Measurements from ENCODE around the gene KRTAP5-10.
"Not testable (repeated sequence)": the region's sequence is repeated elsewhere in the genome, so short reads cannot be mapped to it uniquely, and the experiment has no call there.

Gene KRTAP5-10

GRCh38 chr11:71572811-71573210, 7.4 kb downstream of the KRTAP5-10 start:
- DNase-seq (ENCODE audit: low read depth), result no peak

- DNase-seq (ENCODE audit: low read depth), result no peak
These were observed 9.1 kb downstream of the KRTAP5-10 start for GRCh38 chr11:71574418-71574817.

- no peak for DNase-seq (ENCODE audit: low read depth)
These were observed 10.5 kb downstream of the KRTAP5-10 start for GRCh38 chr11:71575723-71576424.

GRCh38 chr11:71576688-71577465, 11.5 kb downstream of the KRTAP5-10 start:
- not testable (repeated sequence) for DNase-seq (ENCODE audit: low read depth)

- DNase-seq (ENCODE audit: low read depth), result no peak
These were observed 12.2 kb downstream of the KRTAP5-10 start for GRCh38 chr11:71577469-71578004.

- not testable (repeated sequence) for DNase-seq (ENCODE audit: low read depth)
These were observed 14.2 kb downstream of the KRTAP5-10 start for GRCh38 chr11:71579513-71579912.

- peak; percentile 25 for DNase-seq (ENCODE audit: low read depth)
These were observed 15.0 kb downstream of the KRTAP5-10 start for GRCh38 chr11:71580057-71581003.

- no peak for DNase-seq (ENCODE audit: low read depth)
These were observed 16.5 kb downstream of the KRTAP5-10 start for GRCh38 chr11:71581826-71582225.

- DNase-seq (ENCODE audit: low read depth), result no peak
These were observed 17.0 kb downstream of the KRTAP5-10 start, which contains the start of gene KRTAP5-11 for GRCh38 chr11:71582309-71582895. KRTAP5-11 (minus strand) TSS chr11:71582875; CDS start chr11:71582837, 38 bp downstream.

GRCh38 chr11:71582969-71583368, 17.6 kb downstream of the KRTAP5-10 start:
- not testable (repeated sequence) for DNase-seq (ENCODE audit: low read depth)

- DNase-seq (ENCODE audit: low read depth), result not testable (repeated sequence)
These were observed 20.3 kb downstream of the KRTAP5-10 start for GRCh38 chr11:71585673-71586072.

- DNase-seq (ENCODE audit: low read depth), result not testable (repeated sequence)
These were observed 23.0 kb downstream of the KRTAP5-10 start for GRCh38 chr11:71588314-71588713.

GRCh38 chr11:71588822-71589545, 23.6 kb downstream of the KRTAP5-10 start:
- DNase-seq (ENCODE audit: low read depth), result not testable (repeated sequence)

- not testable (repeated sequence) for DNase-seq (ENCODE audit: low read depth)
These were observed 24.2 kb downstream of the KRTAP5-10 start for GRCh38 chr11:71589546-71589920.

- DNase-seq (ENCODE audit: low read depth), result not testable (repeated sequence)
These were observed 37.9 kb downstream of the KRTAP5-10 start for GRCh38 chr11:71603221-71603620.

- not testable (repeated sequence) for DNase-seq (ENCODE audit: low read depth)
These were observed 39.6 kb downstream of the KRTAP5-10 start for GRCh38 chr11:71604798-71605488.

GRCh38 chr11:71606853-71607519, 41.6 kb downstream of the KRTAP5-10 start:
- DNase-seq (ENCODE audit: low read depth), result not testable (repeated sequence)

GRCh38 chr11:71607520-71608216, 42.3 kb downstream of the KRTAP5-10 start:
- DNase-seq (ENCODE audit: low read depth), result not testable (repeated sequence)

GRCh38 chr11:71608272-71608671, 42.9 kb downstream of the KRTAP5-10 start:
- not testable (repeated sequence) for DNase-seq (ENCODE audit: low read depth)

Data from GM04503 (cell line).